MCF 10A (cell line): Measurements from ENCODE around the gene MOV10. TPM values are rescaled to one million over a fixed set of nuclear protein-coding genes. Genes with fewer than 3 reads are reported as not detected.

ENCODE experiments used
- BruUV-seq: library from RNA; stranded (reverse); fragments of 400-500 nt; replicated peaks from 2 replicates; lab custom pipeline; 2021; lab: Mats Ljungman, UMichigan
- CTCF ChIA-PET: fragments of 300-600 bp; sonication (Branson Sonifier 250); formaldehyde crosslinking; extraction: SDS; loops from one replicate; lab custom pipeline; 2021; ENCODE audit warnings: antibody characterized with exemption, inconsistent platforms; lab: Yijun Ruan, JAX
- POLR2A ChIA-PET: fragments of 300-600, 350-650 bp; sonication (Branson Sonifier 250); formaldehyde crosslinking; extraction: SDS; loops from one replicate; lab custom pipeline; 2020; ENCODE audit warnings: antibody characterized with exemption, inconsistent platforms; lab: Yijun Ruan, JAX
- DNase-seq: peaks from one replicate; pipeline ENCODE4 v3.0.0-alpha.2; 2018; ENCODE audit not compliant: unreplicated experiment
- H3K27ac Mint-ChIP-seq: one replicate; pipeline ENCODE4 v1.8.0; 2022; ENCODE audit warnings: mild to moderate bottlenecking, low read depth, mixed read lengths; ENCODE audit not compliant: unreplicated experiment
- H3K27me3 Mint-ChIP-seq: one replicate; pipeline ENCODE4 v1.8.0; 2022; ENCODE audit warnings: mixed read lengths; ENCODE audit not compliant: insufficient read depth, unreplicated experiment
- H3K36me3 Mint-ChIP-seq: one replicate; pipeline ENCODE4 v1.8.0; 2022; ENCODE audit warnings: mild to moderate bottlenecking, moderate library complexity, mixed read lengths; ENCODE audit not compliant: insufficient read depth, unreplicated experiment
- H3K4me1 Mint-ChIP-seq: one replicate; pipeline ENCODE4 v1.8.0; 2022; ENCODE audit warnings: mixed read lengths; ENCODE audit not compliant: insufficient read depth, unreplicated experiment
- H3K4me3 Mint-ChIP-seq: one replicate; pipeline ENCODE4 v1.8.0; 2022; ENCODE audit warnings: mild to moderate bottlenecking, moderate library complexity, mixed read lengths; ENCODE audit not compliant: unreplicated experiment
- H3K9me3 Mint-ChIP-seq: one replicate; pipeline ENCODE4 v1.8.0; 2022; ENCODE audit warnings: mixed read lengths; ENCODE audit not compliant: unreplicated experiment
- CTCF ChIP-seq: fragments of 200-600 bp; IDR thresholded peaks from one replicate; pipeline ENCODE4 v1.8.0; 2022; ENCODE audit warnings: antibody characterized with exemption, mild to moderate bottlenecking; ENCODE audit not compliant: unreplicated experiment
- intact Hi-C: fragments of 100-400 bp; cut with micrococcal nuclease; formaldehyde crosslinking; loops from 2 replicates; pipeline ENCODE4 v1.14.1; 2022
- total RNA-seq: library from RNA; stranded (reverse); gene quantifications from 2 replicates; pipeline ENCODE4 v1.2.3, GENCODE V29; 2022

MOV10 gene
- total RNA-seq, 1 experiment from 2014 or later: 55.6 TPM

- Mint-ChIP-seq H3K9me3 (no peaks in the 10 kb centered on the region), H3K4me1 (peaks cover 66% of the 10 kb centered on the region), H3K27me3 (no peaks in the 10 kb centered on the region), H3K36me3 (peaks cover 49% of the 10 kb centered on the region), H3K27ac (peak overlapping the region; percentile 39), H3K4me3 (peak overlapping the region; percentile 78)
- CTCF ChIA-PET: interaction anchor here (0.8 to 2.1 kb wide), 5 partner anchors 13 to 312 kb away, joined by 3 to 14 read pairs (median 5); partner anchors contain the start of gene MOV10
- intact Hi-C loops: no loop called here
- no TSS peak for BruUV-seq
- no peak for TF ChIP-seq CTCF
- POLR2A ChIA-PET: interaction anchor here (0.5 to 7.7 kb wide), 9 partner anchors 16 to 1353 kb away, joined by 3 to 75 read pairs (median 7); partner anchors contain the start of genes CAPZA1, CTTNBP2NL, MOV10 and ST7L
- no peak for DNase-seq
These were observed 29.2 kb downstream of the MOV10 start for GRCh38 chr1:112703706-112704105.

DNA sequence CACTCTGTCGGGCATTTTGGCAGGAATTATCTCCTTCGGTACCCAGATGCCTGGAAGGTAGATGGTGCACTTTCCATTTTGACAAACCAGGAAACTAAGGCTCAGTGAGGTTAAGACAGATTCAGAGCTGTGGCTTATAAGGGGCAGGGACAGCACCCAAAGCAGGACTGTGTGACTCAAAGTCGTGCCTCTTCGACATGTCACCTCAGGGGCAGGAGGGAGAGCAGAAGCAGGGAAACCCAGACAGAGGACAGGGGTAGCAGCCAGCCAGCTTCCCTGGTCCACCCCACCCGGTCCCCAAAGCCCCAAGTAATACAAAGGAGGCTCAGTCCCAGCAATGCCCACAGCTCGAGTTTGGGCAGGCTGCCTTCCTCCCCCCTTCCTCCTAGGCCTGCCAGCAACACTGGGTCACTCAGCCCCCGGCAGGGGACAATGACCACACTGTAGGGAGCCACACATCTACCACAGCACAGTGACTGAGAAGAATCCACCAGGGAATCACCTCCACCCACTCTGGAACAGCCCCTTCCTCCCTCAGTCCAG, 30.0 kb downstream of the MOV10 start:
- H3K4me1 Mint-ChIP-seq: peaks cover 59% of the 10 kb centered on the region
- H3K27ac Mint-ChIP-seq: peak overlapping the region; percentile 91
- intact Hi-C loops: no loop called here
- H3K36me3 Mint-ChIP-seq: peaks cover 41% of the 10 kb centered on the region
- POLR2A ChIA-PET: interaction anchor here (0.6 to 7.7 kb wide), 19 partner anchors 10 to 368 kb away, joined by 3 to 75 read pairs (median 5); partner anchors contain the start of genes CAPZA1, CTTNBP2NL, LRIG2 and MOV10
- CTCF ChIA-PET: interaction anchor here (0.7 to 2.1 kb wide), 7 partner anchors 9 to 313 kb away, joined by 3 to 14 read pairs (median 5); partner anchors contain the start of gene MOV10
- no peak for TF ChIP-seq CTCF
- H3K4me3 Mint-ChIP-seq: peak overlapping the region; percentile 78
- no peaks in the 10 kb centered on the region for H3K27me3 Mint-ChIP-seq
- H3K9me3 Mint-ChIP-seq: no peaks in the 10 kb centered on the region
- DNase-seq: no peak
- BruUV-seq: no TSS peak

DNA sequence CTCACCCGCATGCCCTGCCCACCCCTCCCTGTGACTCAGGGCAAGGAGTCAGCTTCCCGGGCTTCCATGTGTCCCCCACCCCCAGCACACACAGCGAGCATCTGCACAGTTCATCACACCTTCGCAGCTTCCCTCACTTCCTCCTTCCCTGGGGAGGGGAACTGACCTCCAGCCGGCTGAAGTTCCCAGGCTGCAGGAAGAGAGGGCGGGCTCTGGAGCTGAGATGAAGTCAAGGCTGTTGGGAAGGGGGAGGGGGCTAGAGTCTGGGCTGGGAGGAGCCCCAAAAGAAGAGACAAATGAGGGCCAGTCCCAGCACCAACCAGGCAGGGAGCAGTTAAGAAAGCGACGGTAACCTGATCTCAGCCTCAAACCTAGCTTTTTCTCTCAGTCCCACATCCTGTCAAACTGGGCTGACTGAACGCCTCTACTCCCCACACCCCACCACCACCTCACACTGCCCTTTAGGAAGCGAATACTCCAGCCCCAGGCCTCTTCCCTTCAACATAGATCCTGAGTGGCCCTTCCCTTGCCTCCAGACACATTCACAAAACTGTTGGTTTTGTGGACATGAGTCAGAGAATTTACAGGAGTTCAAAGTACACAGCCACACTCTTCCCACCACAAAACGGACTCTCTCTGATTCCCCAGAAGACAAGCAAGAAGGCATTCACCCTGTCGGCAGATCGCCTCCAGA, 30.6 kb downstream of the MOV10 start:
- no peaks in the 10 kb centered on the region for H3K27me3 Mint-ChIP-seq
- intact Hi-C loops: loop anchor here (1.0 kb wide), 2 partner anchors 18 to 31 kb away; partner anchors contain the start of gene MOV10
- H3K27ac Mint-ChIP-seq: peak overlapping the region; percentile 91
- TSS peak; percentile 85 for BruUV-seq
- H3K4me3 Mint-ChIP-seq: peak overlapping the region; percentile 78
- no peak for TF ChIP-seq CTCF
- peak; percentile 98 for DNase-seq
- CTCF ChIA-PET: interaction anchor here (0.6 to 2.1 kb wide), 7 partner anchors 10 to 314 kb away, joined by 3 to 14 read pairs (median 5); partner anchors contain the start of gene MOV10
- peaks cover 35% of the 10 kb centered on the region for H3K36me3 Mint-ChIP-seq
- POLR2A ChIA-PET: interaction anchor here (0.6 to 7.7 kb wide), 20 partner anchors 10 to 368 kb away, joined by 3 to 75 read pairs (median 5); partner anchors contain the start of genes CAPZA1, CTTNBP2NL, LRIG2 and MOV10
- peaks cover 53% of the 10 kb centered on the region for H3K4me1 Mint-ChIP-seq
- H3K9me3 Mint-ChIP-seq: no peaks in the 10 kb centered on the region
